Osteoblast (primary cell): ENCODE results near the gene CD47. TPM values are rescaled to one million over a fixed set of nuclear protein-coding genes. Genes with fewer than 3 reads are reported as not detected.

Experiments
- DNase-seq: peaks from one replicate; pipeline ENCODE4 v3.0.0; 2011; ENCODE audit warnings: low spot score, mixed read lengths; ENCODE audit not compliant: insufficient read length; ENCODE audit errors: missing footprints
- H2AFZ ChIP-seq: 2 replicates; pipeline ENCODE4 v1.6.0; 2011; ENCODE audit warnings: mild to moderate bottlenecking, low read length
- H3K27ac ChIP-seq: 2 replicates; pipeline ENCODE4 v1.5.1; 2011; ENCODE audit warnings: mild to moderate bottlenecking, low read depth, low read length, moderate library complexity
- H3K27me3 ChIP-seq: 2 replicates; pipeline ENCODE4 v1.6.0; 2012; ENCODE audit warnings: mild to moderate bottlenecking, control low read depth, inconsistent platforms, low read length, moderate library complexity; ENCODE audit not compliant: insufficient read depth
- H3K36me3 ChIP-seq: 2 replicates; pipeline ENCODE4 v1.5.1; 2011; ENCODE audit warnings: mild to moderate bottlenecking, low read length, control low read depth, moderate library complexity; ENCODE audit not compliant: insufficient read depth
- H3K4me1 ChIP-seq: 2 replicates; pipeline ENCODE4 v1.5.1; 2011; ENCODE audit warnings: mild to moderate bottlenecking, low read length, control low read depth, moderate library complexity; ENCODE audit not compliant: insufficient read depth
- H3K4me2 ChIP-seq: 2 replicates; pipeline ENCODE4 v1.6.0; 2011; ENCODE audit warnings: mild to moderate bottlenecking, low read length; ENCODE audit not compliant: insufficient read depth
- H3K4me3 ChIP-seq: fragments of 200-600 bp; sonication (generic); 3 replicates; pipeline ENCODE4 v1.5.1; 2012; ENCODE audit warnings: mild to moderate bottlenecking, low read length, inconsistent platforms; ENCODE audit not compliant: insufficient read depth
- H3K79me2 ChIP-seq: 2 replicates; pipeline ENCODE4 v1.6.0; 2012; ENCODE audit warnings: mild to moderate bottlenecking, low read length, control low read depth, inconsistent platforms; ENCODE audit not compliant: insufficient read depth
- H3K9me3 ChIP-seq: 2 replicates; pipeline ENCODE4 v1.5.1; 2011; ENCODE audit warnings: low read depth, low read length, control low read depth
- H4K20me1 ChIP-seq: 2 replicates; pipeline ENCODE4 v1.6.0; 2012; ENCODE audit warnings: mild to moderate bottlenecking, low read length, control low read depth; ENCODE audit not compliant: insufficient read depth
- CTCF ChIP-seq: IDR thresholded peaks from 2 replicates; pipeline ENCODE4 v1.5.1; 2011; ENCODE audit warnings: mild to moderate bottlenecking, low read depth, low read length, moderate library complexity; ENCODE audit errors: extremely low read depth
- total RNA-seq: library from RNA; depleted of rRNA; stranded (reverse); fragments of >200 nt; gene quantifications from 2 replicates; pipeline ENCODE4 v1.2.3, GENCODE V29; 2012

The CD47 gene
- total RNA-seq, 1 donor, result 72.7 TPM

DNA sequence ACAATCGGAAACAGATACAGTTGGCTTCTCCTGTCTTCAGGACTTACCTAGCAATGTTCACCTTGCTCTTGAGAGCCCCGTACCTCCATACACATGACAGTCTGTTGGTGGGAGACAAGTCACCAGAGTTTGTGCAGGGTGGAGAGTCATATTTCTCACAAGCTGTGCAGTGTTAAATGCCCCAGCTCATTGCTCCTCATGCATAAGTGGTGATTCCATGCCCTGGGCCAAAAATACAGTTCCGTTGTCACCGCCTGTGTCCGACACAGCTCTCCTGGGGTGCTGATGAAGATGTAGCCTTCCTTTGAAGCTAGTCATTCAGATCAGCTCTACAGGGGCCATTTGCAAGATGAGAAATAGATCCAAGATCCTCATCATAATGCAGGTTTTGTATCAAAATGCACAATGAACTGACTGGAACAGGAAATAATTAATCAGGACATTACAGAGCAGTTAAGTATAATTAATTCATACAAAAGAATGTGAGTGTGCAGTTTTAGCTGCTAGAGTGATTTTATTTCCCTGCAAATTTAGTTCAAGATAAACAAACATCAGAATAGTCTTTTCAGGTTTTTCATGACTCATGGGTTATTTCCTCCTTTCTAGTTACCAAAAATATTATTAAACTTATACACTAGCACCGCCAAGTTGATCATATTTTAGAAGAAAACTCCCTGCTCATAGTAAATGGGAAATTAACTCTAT is 66.5 kb downstream of the CD47 start:
- Histone ChIP-seq H3K36me3 (no peaks in the 10 kb centered on the region), H4K20me1 (no peaks in the 10 kb centered on the region), H3K9me3 (no peaks in the 10 kb centered on the region), H3K27ac (no peak overlapping the region), H3K79me2 (no peaks in the 10 kb centered on the region), H3K27me3 (no peaks in the 10 kb centered on the region), H3K4me3 (no peak overlapping the region), H3K4me2 (no peak overlapping the region), H3K4me1 (no peaks in the 10 kb centered on the region), H2AFZ (no peak overlapping the region)
- TF ChIP-seq CTCF, result no peak
- DNase-seq, result no peak

DNA sequence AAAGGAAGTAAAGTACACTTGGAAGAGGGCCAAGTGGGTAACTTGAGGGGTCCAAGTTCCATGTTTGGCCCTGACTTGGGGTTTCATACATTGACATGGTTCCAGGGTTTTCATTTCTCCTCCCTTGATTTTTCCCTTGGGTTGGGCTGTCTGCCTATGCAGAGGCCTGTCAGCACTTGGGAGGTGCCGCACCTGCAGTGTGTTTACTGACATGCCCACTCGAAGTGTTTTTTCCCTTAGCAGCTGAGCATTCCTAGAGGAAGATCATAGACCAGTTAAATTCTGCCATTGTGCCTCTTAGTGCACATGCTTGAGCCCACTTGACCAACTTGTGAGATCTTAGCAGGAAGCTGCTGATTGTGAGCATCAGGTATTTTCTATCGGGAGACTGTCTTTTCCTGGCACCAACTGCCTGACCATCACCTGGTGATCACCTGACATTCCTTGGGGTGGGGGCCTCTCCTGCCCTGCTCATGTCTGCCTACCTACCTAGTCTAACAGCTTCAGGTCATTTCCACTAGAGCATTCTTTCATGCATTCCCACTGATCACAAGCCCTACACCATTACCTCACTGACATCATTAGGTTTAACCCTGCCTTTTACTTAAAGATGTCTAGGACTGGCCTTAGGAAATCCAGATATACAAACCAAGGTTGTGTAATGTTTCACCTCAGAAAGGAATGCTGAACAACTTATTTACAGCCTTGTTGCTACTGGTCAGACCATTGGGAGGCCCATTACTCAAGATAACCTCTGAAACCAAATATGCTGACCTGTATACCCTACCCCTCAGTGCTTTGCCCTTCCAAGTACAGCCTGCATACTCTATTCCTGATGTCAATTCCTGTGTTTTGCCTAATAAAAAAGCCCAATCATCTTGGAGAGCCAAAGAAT is 68.3 kb downstream of the CD47 start:
- no peak for DNase-seq
- Histone ChIP-seq H3K79me2 (no peaks in the 10 kb centered on the region), H3K4me2 (no peak overlapping the region), H3K27me3 (no peaks in the 10 kb centered on the region), H4K20me1 (no peaks in the 10 kb centered on the region), H2AFZ (no peak overlapping the region), H3K4me3 (no peak overlapping the region), H3K27ac (no peak overlapping the region), H3K36me3 (no peaks in the 10 kb centered on the region), H3K9me3 (no peaks in the 10 kb centered on the region), H3K4me1 (no peaks in the 10 kb centered on the region)
- TF ChIP-seq CTCF, result no peak

DNA sequence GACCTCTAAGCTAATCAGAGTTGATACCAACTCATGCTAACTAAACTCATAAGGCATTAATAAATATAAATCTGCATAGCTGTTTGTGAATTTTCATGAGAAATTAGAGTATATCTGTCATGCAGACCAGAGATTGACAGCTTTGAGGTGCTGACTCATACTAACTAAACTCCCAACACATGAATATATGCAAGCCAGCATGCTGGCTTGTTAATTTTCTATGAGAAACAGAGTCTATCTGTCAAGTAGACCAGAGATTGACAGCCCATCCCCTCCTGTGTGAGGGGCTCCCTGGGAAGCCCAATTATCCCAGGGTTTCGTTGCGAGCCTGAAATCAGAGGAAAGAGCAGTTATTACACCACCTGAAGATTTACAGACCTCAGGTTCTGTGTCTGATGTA is 69.3 kb downstream of the CD47 start:
- H4K20me1 ChIP-seq, result no peaks in the 10 kb centered on the region
- no peak for TF ChIP-seq CTCF
- no peaks in the 10 kb centered on the region for H3K9me3 ChIP-seq
- H3K79me2 ChIP-seq, result no peaks in the 10 kb centered on the region
- H3K27me3 ChIP-seq, result no peaks in the 10 kb centered on the region
- no peak overlapping the region for H3K27ac ChIP-seq
- H3K4me3 ChIP-seq, result no peak overlapping the region
- no peak overlapping the region for H3K4me2 ChIP-seq
- no peak for DNase-seq
- H2AFZ ChIP-seq, result no peak overlapping the region
- no peaks in the 10 kb centered on the region for H3K36me3 ChIP-seq
- H3K4me1 ChIP-seq, result no peaks in the 10 kb centered on the region

DNA sequence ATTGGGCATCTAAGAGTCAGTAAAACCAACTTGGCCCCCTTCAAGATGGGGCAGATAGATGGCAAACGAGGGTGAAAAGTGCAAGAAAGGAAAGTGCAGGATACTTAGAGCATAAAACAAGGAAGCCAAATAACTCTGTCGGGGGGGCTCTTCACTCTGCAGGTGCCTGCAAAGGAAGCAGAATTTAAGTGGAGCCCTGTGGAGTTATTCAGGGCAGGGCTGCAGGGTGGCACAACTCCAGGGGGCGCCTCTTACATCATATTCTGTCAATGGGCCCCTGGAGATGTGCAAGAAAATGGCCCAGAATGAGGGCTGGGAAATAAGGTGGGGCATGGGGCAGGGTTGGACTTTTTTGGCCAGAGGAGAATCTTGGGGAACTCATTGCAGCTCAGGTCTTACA is 69.7 kb downstream of the CD47 start:
- Histone ChIP-seq H3K27ac (no peak overlapping the region), H3K4me3 (no peak overlapping the region), H3K79me2 (no peaks in the 10 kb centered on the region), H3K9me3 (no peaks in the 10 kb centered on the region), H3K36me3 (no peaks in the 10 kb centered on the region), H2AFZ (no peak overlapping the region), H3K27me3 (no peaks in the 10 kb centered on the region), H3K4me1 (no peaks in the 10 kb centered on the region), H3K4me2 (no peak overlapping the region), H4K20me1 (no peaks in the 10 kb centered on the region)
- no peak for TF ChIP-seq CTCF
- DNase-seq, result no peak
